Bronchial epithelial cell (primary cell): ENCODE data around the gene FIBIN. TPM values are rescaled to one million over a fixed set of nuclear protein-coding genes. Genes with fewer than 3 reads are reported as not detected.

Source experiments
- DNase-seq: peaks from one replicate; pipeline ENCODE4 v3.0.0-alpha.2; 2010; ENCODE audit warnings: low read depth
- FAIRE-seq: peaks from 2 replicates; lab custom pipeline; 2011; peaks lifted over from hg19 to GRCh38; lab: Jason Lieb, UNC
- H3K27me3 ChIP-seq: 2 replicates; pipeline ENCODE4 v1.5.1; 2011; ENCODE audit warnings: low read length; ENCODE audit not compliant: control insufficient read depth, insufficient read depth
- H3K36me3 ChIP-seq: 2 replicates; pipeline ENCODE4 v1.5.1; 2011; ENCODE audit warnings: low read length; ENCODE audit not compliant: control insufficient read depth, insufficient read depth
- H3K4me3 ChIP-seq: 2 replicates; pipeline ENCODE4 v1.5.1; 2011; ENCODE audit warnings: mild to moderate bottlenecking, low read depth, low read length, control low read depth
- total RNA-seq: library from RNA; depleted of rRNA; stranded (reverse); fragments of >200 nt; gene quantifications from 2 replicates; pipeline ENCODE4 v1.2.1, GENCODE V29; 2014
- TF ChIP-seq, protein P1 (sequence below): IDR thresholded peaks from 2 replicates; pipeline ENCODE4 v1.5.1; 2011; ENCODE audit warnings: mild to moderate bottlenecking, moderate library complexity, low read length, control low read depth, inconsistent platforms; ENCODE audit not compliant: insufficient read depth, severe bottlenecking

FIBIN gene
- total RNA-seq, 1 donor from 2014 or later, result 14.2 TPM

DNA sequence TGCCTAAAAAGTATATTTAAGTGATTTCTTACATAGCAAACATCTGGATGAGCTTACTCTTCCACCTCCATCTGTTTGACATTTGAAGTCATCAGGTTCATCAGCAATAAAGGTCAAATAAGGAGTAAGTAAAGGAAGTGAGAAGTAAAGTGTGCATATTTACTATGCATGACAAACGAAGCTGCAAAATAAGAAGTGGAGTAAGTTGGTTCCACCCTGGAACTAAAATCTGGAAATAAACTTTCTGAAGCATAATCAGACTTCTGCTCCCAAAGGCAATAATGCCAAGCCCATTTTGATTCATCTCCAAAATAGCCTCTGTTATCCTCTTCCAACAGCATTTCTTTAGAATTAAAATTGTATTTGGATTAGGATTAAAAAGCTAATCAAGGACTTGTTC lies 8.4 kb upstream of the FIBIN start:
- TF ChIP-seq, protein P1, sequence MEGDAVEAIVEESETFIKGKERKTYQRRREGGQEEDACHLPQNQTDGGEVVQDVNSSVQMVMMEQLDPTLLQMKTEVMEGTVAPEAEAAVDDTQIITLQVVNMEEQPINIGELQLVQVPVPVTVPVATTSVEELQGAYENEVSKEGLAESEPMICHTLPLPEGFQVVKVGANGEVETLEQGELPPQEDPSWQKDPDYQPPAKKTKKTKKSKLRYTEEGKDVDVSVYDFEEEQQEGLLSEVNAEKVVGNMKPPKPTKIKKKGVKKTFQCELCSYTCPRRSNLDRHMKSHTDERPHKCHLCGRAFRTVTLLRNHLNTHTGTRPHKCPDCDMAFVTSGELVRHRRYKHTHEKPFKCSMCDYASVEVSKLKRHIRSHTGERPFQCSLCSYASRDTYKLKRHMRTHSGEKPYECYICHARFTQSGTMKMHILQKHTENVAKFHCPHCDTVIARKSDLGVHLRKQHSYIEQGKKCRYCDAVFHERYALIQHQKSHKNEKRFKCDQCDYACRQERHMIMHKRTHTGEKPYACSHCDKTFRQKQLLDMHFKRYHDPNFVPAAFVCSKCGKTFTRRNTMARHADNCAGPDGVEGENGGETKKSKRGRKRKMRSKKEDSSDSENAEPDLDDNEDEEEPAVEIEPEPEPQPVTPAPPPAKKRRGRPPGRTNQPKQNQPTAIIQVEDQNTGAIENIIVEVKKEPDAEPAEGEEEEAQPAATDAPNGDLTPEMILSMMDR, result no peak
- DNase-seq (no peak), FAIRE-seq (no peak)
- H3K36me3 ChIP-seq, result no peaks in the 10 kb centered on the region
- no peaks in the 10 kb centered on the region for H3K27me3 ChIP-seq
- H3K4me3 ChIP-seq, result no peak overlapping the region

DNA sequence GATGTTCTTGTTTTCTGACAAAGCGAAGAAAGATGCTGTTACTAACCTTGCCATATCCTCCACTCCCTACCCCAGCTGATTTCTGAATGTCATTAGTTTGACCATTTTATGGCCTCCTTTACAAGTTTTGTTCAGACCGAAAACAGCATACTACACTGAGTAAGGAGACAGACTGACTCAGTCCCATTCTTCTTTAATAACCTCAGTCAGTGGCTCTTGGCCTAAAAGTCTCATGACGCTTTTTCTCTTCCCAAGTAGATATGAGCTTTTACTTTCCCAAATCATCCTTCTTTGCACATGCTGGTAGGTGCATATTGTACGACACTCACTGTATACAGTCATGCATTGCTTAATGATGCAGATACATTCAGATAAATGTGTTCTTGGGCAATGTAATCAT lies 8.0 kb upstream of the FIBIN start:
- Histone ChIP-seq H3K27me3 (no peaks in the 10 kb centered on the region), H3K4me3 (no peak overlapping the region), H3K36me3 (no peaks in the 10 kb centered on the region)
- TF ChIP-seq, protein P1, result no peak
- FAIRE-seq, result no peak
- peak; percentile 16 for DNase-seq

DNA sequence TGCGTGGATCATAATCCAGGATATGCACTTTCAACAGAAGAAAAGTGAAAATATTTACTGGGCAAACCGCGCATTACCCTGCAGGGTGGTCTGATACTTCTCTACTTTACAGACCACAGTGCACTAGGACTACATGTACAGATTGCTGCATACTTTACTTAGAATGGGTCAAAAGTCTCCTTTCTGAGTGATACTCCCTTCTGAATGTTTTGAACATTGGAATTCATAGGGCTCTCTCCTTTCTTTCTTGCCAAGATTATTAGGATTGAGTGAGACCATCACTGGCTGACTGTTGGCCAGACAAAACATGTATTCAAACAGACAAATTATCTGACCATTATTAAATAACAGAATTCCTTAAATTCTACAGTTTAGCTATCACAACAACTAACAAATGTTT lies 6.6 kb upstream of the FIBIN start:
- H3K36me3 ChIP-seq, result no peaks in the 10 kb centered on the region
- DNase-seq (no peak), FAIRE-seq (no peak)
- TF ChIP-seq, protein P1, result no peak
- no peak overlapping the region for H3K4me3 ChIP-seq
- H3K27me3 ChIP-seq, result no peaks in the 10 kb centered on the region

- H3K27me3 ChIP-seq, result no peaks in the 10 kb centered on the region
- H3K36me3 ChIP-seq, result no peaks in the 10 kb centered on the region
- FAIRE-seq, result no peak
- TF ChIP-seq, protein P1, result no peak
- no peak overlapping the region for H3K4me3 ChIP-seq
- peak; percentile 66 for DNase-seq
Measured at GRCh38 chr11:26987731-26988130, 6.2 kb upstream of the FIBIN start.

DNA sequence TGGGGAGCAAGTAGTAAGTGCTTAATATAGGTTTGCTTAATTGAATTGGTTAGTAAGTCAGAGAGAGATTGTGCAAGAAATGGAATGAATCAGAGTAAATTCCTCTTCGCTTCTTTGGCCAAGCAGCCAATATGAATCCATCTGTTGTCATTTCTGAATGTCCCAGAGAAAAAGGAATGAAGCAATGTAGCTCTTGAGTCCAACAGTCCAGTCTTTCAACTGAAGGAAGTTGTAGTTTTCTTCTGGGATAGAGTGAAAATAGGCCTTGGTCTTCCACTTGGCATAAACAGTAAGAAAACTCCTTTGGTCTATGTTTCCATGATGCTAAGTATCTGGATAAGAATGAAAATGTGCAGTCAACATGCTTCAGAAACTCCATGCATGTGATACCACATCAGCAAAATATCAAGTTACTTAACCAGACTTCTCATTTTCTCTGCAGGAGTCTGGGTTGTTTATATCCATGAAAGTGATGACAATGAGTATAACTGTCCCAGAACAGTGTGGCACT lies 1.8 kb upstream of the FIBIN start:
- H3K4me3 ChIP-seq, result no peak overlapping the region
- FAIRE-seq, result no peak
- TF ChIP-seq, protein P1, result no peak
- H3K27me3 ChIP-seq, result no peaks in the 10 kb centered on the region
- no peaks in the 10 kb centered on the region for H3K36me3 ChIP-seq
- DNase-seq, result peak; percentile 96

- TF ChIP-seq, protein P1, result no peak
- DNase-seq (no peak), FAIRE-seq (no peak)
- H3K36me3 ChIP-seq, result no peaks in the 10 kb centered on the region
- no peaks in the 10 kb centered on the region for H3K27me3 ChIP-seq
- H3K4me3 ChIP-seq, result peak overlapping the region; percentile 70
Measured at GRCh38 chr11:26994631-26995095, 751 bp downstream of the FIBIN start.
